Ammon's horn (tissue), 1 donor: ENCODE measurements around the gene NEK4.
"Not testable (repeated sequence)": the region's sequence is repeated elsewhere in the genome, so short reads cannot be mapped to it uniquely, and the experiment has no call there.

Source experiments
- DNase-seq: peaks from one replicate; pipeline ENCODE4 v3.0.0-alpha.2; 2016; ENCODE audit warnings: low spot score

Gene NEK4

DNA sequence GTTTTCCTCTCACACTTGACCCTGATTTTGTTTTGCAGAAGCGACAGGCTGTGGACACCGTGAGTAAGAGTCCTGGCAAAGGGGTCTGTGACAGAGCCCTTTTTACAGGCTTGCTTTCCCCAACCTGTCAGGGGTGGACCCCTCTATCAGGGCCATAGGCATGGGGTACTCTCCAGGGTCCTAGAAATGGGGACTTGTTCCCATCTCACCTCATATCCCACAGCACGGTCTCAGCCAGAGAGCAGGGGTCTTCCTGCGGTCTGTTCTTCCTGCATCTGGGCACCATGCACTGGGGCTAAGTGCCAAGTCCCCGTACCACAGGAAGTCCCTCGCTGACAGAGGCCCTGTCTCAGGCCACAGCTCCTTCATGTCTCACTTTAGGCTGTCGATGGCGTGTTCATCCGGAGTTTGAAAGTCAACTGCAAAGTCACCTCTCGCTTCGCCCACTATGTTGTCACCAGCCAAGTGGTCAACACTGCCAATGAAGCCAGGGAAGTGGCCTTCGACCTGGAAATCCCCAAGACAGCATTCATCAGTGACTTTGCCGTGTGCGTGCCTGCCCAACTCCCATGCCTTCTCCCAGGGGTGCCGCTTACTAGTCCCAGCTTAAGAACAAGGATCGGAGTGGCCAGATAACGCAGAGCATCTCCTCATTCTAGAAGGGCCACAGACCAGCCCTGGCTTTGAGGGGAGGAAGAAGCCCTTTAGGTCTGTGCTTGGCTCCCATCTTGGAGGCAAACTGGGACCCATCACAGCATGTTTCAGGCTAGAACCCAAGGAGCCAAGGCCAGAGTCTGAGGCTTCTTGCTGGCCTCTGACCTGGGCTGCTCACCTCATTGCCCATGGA is 7.4 kb upstream of the NEK4 start:
- DNase-seq: no peak

DNA sequence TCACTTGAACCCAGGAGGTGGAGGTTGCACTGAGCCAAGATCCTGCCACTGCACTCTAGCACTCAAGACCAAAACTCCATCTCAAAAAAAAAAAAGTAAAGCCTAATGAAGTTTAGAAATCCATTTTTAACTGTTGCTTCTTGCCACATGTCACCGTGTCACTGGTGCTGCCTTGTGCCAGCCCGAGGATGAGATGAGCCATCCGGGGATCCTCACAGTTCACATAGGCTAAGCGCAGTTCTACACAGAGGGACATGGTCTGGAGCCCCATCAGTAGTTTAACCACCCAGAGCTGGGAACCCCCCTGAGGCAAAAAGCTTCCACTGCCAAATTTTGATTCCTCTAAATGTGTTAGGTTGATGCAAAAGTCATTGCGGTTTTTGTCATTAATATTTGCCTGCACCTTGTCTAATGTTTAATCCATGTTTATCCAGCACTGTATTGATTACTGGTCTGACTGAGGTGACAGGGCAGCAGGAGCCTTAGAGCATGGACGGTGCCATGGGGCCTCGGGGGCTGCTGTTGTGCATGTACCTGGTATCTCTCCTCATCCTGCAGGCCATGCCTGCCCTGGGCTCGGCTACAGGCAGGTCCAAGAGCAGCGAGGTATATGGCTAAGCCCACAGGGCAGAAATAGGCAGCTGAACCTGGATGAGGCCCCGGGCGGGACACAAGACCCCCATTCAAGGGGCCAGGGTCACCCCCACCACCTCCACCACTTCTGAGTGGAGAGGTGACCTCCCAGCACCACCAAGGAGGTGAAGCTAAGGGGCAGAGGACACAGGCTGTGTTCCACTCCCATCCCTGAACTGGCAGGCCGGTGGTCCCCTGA is 6.6 kb upstream of the NEK4 start, which contains the start of gene ITIH1:
Gene ITIH1 (plus strand): TSS at position 473 of the 832 bp plus-strand sequence. CDS start 17 bp downstream, at position 490.
- no peak for DNase-seq

DNA sequence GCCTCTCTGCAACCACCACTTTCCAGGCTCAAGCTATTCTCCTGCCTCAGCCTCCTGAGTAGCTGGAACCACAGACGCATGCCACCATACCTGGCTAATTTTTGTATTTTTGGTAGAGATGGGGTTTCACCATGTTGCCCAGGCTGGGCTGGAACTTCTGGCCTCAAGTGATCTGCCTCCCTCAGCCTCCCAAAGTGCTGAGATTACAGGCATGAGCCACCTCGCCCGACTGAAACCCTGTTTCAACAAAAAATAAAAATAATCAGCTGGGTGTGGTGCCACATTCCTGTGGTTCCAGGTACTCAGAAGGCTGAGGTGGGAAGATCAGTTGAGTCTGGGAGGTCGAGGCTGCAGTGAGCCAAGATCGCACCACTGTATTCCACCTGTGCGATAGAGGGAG is 5.7 kb upstream of the NEK4 start:
- DNase-seq: not testable (repeated sequence)

DNA sequence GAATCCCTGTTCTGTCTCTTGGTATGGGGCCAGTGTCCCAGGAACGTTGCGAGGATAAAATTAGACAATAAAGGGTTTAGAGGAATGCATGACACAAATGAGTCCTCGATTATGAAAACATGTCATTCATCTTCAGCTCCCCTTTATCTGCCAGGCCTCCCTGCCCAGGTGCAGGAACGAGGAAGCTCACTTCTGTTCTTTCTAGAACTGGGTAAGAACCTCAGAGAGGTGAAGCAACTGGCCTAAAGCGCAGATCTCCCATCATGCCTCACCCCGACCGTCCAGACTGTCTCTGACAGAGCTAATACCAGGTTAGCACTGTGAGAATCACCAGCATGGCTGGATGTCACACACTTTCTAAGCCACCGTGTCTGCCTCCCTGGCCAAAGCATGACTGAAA is 5.1 kb upstream of the NEK4 start:
- no peak for DNase-seq

DNA sequence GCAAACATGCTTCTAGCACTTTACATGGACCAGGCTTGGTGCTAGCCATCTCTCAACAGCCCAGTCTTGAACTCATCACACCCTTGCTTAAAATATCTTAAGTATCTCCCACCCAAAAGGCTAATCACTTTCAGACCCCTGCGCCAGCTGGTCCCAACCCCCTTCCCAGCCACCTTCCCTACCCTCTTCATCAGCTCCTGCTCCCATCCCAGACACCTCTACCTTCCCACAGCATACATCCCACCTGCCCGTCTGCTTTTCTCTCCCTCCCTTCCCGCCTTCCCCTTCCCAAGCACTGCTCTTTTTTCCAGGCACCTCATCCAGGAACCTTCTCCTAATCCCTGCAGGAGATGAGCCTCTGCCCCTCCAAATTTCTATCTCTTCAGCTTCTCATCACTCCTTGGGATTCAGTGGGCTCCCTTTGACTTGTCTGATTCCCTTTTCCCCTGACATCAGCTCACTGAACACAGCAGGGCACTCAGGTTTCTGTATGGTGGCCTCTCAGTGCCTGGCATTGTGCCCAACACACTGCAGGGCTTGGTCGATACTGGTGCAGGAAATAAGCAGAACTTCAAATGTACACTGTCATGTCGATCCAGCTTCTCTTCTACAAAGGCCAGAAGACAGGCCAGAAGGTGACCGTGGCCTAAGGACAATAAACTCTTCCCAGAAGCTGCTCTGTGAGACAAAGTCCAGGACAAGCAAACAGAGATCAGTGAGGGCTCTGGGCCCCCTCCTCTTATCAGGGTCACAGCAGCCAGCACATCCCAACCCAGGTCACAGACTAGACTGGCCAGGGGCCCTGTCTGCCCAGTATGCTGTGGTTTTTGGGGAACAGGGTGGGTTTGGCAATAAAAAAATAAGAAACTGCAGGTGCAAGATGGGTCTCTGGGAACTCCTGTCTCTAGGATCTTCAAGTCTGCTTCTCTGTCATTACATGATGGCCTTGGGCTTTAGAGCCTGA is 4.4 kb upstream of the NEK4 start:
- DNase-seq: no peak

DNA sequence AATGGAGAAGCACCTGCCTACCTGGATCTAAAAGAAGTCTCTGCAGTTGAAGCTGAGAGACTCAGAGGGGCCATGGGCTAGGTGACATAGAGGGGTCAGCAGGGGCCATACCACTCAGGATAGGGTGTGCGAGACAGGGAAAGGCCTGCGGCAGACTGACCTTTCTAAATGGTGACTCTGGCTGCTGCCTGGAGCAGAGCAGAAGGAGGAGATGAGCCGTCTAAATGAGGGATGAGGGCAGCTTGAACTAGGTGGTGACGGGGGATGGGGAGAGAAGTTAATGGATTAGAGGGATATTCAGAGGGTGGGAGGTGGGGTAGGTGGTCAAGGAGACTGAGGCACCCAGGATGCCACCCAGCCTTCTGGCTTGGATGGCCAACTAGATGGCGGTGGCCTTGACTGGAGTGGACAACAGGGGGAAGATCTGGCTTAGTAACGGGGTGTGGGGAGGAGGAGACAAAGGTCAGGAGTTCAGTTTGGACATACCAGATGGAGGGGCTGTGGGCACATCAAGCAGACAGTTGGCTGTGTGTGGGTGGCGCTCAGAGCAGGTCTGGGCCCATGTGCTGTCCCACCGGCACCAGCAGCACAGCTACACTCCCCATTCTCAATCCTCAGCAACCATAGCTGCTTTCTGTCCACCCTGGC is 3.5 kb upstream of the NEK4 start:
- no peak for DNase-seq

DNA sequence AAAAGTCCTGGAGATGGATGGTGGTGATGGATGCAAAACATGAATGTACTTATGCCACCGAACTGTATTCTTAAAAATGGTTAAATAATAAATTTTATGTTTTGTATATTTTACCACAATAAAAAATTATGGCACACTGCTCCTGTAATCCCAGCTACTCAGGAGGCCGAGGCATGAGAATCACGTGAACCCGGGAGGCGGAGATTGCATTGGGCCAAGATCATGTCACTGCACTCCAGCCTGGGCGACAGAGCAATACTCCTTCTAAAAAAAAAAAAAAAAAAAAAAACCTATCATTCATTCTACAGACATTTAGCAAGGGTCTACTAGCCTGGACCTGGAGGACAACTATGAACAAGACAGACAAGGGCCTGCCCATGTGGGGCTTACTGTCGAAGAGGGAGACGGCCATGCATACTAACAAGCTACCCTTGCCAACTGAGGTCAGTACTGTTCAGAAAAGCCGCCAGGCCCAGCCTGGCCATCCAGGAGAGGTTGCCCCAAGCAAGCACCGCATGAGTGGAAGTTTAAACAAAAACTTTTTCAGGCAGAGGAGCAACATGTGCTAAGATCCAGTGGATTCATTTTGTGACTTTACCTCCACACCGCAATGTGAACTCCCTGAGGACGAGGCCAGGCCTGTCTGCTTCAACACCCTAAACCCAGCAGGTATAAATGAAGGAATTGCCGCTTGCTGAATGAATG is 2.8 kb upstream of the NEK4 start:
- no peak for DNase-seq

DNA sequence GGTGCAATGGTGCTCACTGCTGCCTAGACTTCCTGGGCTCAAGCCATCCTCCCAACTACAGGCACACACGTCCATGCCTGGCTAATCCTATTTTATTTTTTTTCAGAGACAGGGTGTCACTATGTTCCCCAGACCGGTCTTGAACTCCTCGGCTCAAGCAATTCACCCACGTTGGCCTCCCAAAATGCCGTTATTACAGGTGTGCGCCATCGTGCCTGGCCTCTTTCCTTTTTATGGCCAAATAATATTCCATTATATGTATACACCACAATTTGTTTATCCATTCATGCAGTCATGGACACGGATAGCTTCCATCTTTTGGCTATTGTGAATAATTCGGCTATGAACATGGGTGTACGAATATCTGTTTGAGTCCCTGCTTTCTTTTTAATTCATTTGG is 962 bp upstream of the NEK4 start:
- no peak for DNase-seq

DNA sequence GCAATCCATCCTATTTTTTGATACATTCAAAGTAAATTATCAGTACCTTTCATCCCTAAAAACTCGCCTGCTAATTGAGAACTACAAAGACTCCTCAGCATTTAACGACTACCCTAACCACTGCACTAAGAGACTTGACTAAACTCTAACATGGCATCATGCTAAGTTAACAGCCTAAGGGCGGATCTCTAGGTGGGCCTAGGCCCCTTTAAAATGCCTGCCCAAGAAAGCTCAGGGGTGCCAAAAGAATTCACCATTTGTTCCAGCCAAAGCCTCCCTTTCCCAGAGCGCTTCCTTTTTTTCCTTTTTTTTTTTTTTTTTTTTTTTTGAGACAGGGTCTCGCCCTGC is 568 bp upstream of the NEK4 start:
- no peak for DNase-seq

DNA sequence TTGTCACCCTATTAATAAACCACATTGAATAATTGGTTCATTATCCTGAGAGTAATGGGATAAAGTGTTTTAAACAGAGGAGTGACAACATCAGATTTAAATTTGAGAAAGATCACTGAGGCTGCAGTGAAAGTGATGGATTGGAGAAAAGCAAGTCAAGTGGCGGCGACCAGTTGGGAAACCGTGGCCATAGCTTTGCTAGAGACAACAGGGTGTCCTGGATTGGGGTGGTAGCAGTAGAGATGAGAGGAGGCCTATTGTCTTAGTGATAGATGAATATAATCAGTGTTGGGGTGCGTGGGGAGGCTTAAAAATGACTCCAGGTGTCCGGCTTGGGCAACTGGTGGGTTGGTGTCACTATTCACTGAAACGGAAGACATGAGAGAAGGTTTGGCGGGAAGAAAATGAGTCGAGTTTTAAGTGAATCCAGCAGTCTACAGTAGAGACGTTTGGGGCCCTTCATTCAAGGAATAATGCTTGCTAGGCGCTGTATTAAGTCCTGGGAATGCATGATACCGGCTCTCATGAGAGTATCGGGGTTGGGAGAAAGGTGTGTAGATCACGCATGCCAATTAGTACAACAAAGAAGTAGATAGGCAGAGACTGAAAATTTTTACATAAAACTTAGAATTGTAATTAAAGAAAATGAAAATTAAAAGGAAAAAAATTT is 819 bp downstream of the NEK4 start:
- DNase-seq: no peak

DNA sequence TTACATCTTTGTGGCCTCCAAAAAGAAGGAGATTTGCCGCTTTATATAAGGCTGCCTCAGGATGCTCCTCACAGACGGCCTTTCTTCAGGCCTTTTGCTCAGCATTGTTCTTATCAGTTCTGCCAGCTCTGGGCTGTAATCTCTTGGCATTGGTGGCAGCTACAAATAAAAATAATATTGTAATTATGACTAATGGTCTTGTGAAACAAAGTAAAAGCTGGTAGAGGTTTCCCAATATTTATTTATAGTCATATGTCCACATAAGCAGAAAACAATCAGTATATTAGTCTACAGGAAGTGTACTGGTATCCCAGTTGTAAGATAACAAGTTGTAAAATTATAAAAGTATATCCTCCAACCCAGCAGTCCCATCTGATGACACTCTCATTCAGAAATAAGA is 7.3 kb downstream of the NEK4 start:
- no peak for DNase-seq

DNA sequence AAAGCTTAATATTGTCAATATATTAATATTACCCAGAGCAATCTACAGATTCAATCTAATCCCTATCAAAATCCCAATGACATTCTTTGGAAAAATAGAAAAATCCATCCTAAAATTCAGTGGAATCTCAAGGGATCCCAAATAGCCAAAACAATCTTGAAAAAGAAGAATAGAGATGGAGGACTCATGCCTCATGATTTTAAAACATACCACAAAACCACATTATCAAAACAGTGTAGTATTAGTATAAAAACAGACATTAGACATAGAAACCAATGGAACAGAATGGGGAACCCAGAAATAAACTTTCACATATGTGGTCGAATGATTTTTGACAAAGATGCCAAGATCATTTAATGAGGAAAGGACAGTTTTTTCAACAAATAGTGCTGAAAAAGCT is 14.6 kb downstream of the NEK4 start:
- DNase-seq: no peak

DNA sequence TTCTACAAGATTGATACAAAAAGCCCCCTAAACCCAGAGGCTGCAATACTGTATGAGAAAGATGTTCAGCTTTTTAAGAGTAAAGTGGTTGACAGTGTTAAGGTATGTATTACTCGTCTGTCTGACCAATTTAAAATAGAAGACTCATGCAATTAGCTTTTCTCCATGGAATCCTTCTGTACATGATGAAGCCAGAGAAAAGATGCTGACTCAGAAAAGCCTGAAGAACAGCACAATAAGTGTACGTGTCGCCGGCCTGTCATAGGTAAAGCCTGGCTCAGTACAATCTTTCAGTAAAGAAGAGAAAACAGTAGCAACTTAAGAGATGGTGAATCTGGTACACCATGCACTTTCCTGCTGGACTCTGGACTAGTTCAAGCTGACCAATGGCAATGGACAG is 16.4 kb downstream of the NEK4 start:
- DNase-seq: no peak

DNA sequence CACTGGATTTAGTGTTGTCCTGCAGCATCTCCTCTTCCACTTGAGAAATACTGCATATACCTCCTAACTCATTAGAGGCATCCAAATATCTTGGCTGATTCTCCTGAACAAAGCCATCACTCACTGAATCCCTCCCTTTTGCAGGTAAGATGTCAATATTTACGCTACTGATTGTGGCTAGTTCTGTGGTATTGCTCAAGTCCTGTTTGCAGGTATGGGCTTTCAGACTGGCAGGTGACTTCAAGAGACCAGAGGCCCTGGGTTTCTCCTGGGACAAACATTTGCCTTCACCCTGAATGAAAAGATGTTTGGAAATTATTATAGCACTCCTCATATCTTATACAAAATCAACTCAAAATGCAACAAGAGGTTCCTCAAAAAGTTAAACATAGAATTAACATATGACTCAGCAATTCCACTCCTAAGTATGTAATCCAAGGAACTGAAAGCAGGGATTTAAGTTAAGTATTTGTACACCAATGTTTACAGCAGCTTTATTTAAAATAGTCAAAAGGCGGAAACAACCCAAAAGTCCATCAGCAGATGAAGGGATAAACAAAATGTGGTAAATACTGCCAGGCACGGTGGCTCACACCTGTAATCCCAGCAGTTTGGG is 18.6 kb downstream of the NEK4 start:
- no peak for DNase-seq

DNA sequence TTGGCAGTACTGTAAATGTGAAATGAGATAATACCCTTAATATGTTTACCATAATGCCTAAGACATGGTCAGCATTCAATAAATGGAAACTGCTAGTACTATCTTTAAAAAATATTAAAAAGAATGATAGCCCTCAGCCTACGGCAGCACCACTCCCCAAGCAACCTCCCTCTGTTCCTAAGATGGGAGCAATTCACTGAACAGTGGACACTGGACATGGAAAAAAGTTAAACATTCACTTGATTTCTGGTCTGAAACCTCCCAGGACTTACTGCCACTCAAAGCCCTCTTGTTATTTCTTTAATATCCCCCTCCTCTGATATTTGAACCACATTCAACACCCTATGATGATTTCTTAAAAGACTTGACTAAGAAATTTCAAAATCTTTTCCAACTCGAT is 27.0 kb downstream of the NEK4 start:
- no peak for DNase-seq

DNA sequence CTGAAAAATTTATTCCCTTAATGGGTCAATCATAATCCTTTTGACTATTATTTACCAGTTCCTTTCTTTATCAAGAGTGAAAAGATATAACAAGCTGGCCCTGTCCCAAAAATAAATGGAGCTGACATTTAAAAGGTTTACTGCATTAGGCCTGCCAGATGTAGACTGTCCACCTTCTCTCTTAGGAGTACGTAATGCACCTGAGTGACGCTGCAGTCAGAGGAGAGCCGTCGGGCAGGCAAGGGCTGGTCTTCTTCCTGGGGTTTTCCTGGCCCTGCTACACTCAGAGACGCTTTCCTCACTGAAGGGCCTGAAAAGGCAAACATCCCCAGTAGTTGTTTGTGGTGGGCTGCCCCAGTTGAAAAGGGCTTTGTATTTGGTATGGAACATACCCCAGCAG is 27.6 kb downstream of the NEK4 start:
- no peak for DNase-seq

DNA sequence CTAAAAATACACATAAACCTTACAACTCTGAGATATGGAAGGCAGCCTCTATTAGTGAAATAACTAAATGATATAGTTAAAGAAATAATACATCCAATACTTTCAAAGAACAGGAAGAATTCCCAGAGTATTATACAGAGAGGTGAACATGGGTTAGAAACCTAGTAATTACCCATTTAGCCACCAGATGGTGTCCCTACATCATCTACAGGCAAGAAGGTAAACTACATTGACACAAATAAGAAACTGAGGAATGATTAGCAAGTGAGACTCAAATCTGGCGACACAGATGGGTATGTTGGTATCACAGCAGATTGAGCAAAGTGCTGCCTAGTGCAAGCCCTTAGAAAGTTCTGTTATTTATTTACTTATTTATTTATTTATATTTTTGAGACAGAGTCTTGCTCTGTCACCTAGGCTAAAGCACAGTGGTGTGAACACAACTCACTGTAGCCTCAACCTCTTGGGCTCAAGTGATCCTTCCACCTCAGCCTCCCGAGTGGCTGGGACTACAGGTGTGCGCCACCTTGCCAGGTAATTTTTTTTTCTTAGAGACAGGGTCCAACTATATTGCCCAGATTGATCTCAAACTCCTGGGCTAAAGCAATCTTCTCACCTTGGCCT is 28.2 kb downstream of the NEK4 start:
- DNase-seq: peak; percentile 19

DNA sequence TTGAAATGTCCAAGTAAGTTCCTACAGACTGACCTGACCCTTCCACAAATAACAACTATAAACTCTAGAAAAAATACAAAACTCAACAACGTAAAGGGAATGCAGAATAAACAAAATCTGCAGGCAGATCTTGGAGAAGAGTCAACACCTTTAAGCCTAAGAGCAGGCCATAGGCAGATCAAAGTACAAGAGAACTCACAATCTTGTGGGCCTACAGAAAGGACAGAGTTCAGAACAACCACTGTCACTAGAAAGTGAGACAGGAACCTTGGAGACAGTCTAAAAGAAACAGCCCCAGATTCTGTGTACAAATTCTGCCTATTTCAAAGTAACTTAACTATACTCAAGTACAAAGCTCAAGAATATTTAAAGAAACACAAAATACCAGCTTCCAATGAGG is 31.0 kb downstream of the NEK4 start:
- DNase-seq: no peak

DNA sequence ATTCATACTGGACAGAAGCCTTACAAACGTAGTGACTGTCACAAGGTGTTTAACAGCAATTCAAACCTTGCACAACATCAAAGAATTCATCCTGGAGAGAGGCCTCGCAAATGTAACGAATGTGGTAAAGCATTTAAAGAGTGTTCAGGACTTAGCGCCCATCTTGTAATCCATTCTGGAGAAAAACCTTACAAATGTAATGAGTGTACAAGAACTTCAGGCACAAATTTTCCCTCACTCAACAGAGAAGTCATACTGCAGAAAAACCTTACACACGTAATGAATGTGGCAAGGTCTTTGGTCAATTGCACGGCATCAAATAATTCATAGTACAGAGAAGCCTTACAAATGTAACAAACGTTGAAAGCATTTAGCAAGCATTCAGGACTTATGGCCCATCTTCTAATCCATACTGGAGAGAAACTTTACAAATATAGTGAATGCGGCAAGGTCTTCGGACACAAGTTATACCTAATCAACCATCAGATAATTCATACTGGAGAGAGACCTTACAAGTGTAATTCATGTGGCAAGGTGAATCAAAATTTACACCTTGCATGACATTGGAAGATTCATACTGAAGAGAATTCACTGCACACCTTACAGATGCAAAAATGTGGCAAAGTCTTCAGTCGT is 37.4 kb downstream of the NEK4 start:
- no peak for DNase-seq
